ENCODE results near the gene ASIC1.
A peak's percentile ranks its signal among the peaks of the same experiment; 100 is the strongest.

The ASIC1 gene

GRCh38 chr12:50084775-50085614, 27.6 kb downstream of the ASIC1 start, which contains the start of gene SMARCD1:
Gene SMARCD1, plus strand, starts transcription at chr12:50085342. Its CDS starts 28 bp downstream, at chr12:50085370.
- DNase-seq (ENCODE audit: low read depth): peak; percentile 70

- no peak for DNase-seq (ENCODE audit: low read depth)
These were observed 28.2 kb downstream of the ASIC1 start for GRCh38 chr12:50085615-50086072.

- no peak for DNase-seq (ENCODE audit: low read depth)
These were observed 28.8 kb downstream of the ASIC1 start for GRCh38 chr12:50086148-50086547.

GRCh38 chr12:50087151-50087550, 29.8 kb downstream of the ASIC1 start:
- no peak for DNase-seq (ENCODE audit: low read depth)

- DNase-seq (ENCODE audit: low read depth): no peak
These were observed 30.6 kb downstream of the ASIC1 start for GRCh38 chr12:50087995-50088394.

GRCh38 chr12:50088577-50089335, 31.4 kb downstream of the ASIC1 start:
- no peak for DNase-seq (ENCODE audit: low read depth)

- no peak for DNase-seq (ENCODE audit: low read depth)
These were observed 32.3 kb downstream of the ASIC1 start for GRCh38 chr12:50089730-50090129.

GRCh38 chr12:50090391-50090790, 33.0 kb downstream of the ASIC1 start:
- DNase-seq (ENCODE audit: low read depth): no peak

- no peak for DNase-seq (ENCODE audit: low read depth)
These were observed 40.6 kb downstream of the ASIC1 start for GRCh38 chr12:50097952-50098351.

- no peak for DNase-seq (ENCODE audit: low read depth)
These were observed 42.1 kb downstream of the ASIC1 start for GRCh38 chr12:50099302-50100008.

GRCh38 chr12:50100561-50100960, 43.2 kb downstream of the ASIC1 start:
- no peak for DNase-seq (ENCODE audit: low read depth)

GRCh38 chr12:50101663-50102062, 44.3 kb downstream of the ASIC1 start:
- DNase-seq (ENCODE audit: low read depth): no peak

- no peak for DNase-seq (ENCODE audit: low read depth)
These were observed 44.7 kb downstream of the ASIC1 start for GRCh38 chr12:50102131-50102531.

- DNase-seq (ENCODE audit: low read depth): no peak
These were observed 45.4 kb downstream of the ASIC1 start for GRCh38 chr12:50102646-50103309.

GRCh38 chr12:50103351-50103750, 46.0 kb downstream of the ASIC1 start:
- DNase-seq (ENCODE audit: low read depth): no peak

- no peak for DNase-seq (ENCODE audit: low read depth)
These were observed 46.4 kb downstream of the ASIC1 start, which contains the start of gene GPD1 for GRCh38 chr12:50103767-50104321. Gene GPD1, plus strand, starts transcription at chr12:50104008. Its CDS starts 43 bp downstream, at chr12:50104051.

GRCh38 chr12:50104417-50105366, 47.3 kb downstream of the ASIC1 start:
- no peak for DNase-seq (ENCODE audit: low read depth)

- no peak for DNase-seq (ENCODE audit: low read depth)
These were observed 48.6 kb downstream of the ASIC1 start for GRCh38 chr12:50105913-50106450.

GRCh38 chr12:50106907-50107306, 49.5 kb downstream of the ASIC1 start:
- DNase-seq (ENCODE audit: low read depth): no peak

Measured in stimulated activated CD8-positive, alpha-beta memory T cell treated with anti-CD3 and anti-CD28 coated beads, Interleukin-7, amount 100 ng/mL, for 24 hours (primary cell).